Right kidney (tissue), 9 donors: ENCODE results near the gene TSPAN7.

Source experiments
- DNase-seq: peaks from one replicate; pipeline ENCODE4 v3.0.0-alpha.2; 2016
- long read RNA-seq, 8 donors: transcript quantifications; one replicate each; lab custom pipeline, GENCODE V29; 2026

Gene TSPAN7
- long read RNA-seq, donor 1, transcript TSPAN7-202 (8 exons, 1,909 nt): major isoform, 17 of 23 reads
- long read RNA-seq, donor 1, partial matches to known transcripts: 6 of 23 reads
- long read RNA-seq, donor 1, other reads (novel, unspliced or antisense): 0 of 23 reads
- long read RNA-seq, donor 2, transcript TSPAN7-202 (8 exons, 1,909 nt): major isoform, 10 of 23 reads
- long read RNA-seq, donor 2, partial matches to known transcripts: 12 of 23 reads
- long read RNA-seq, donor 2, other reads (novel, unspliced or antisense): 0 of 23 reads
- long read RNA-seq, donor 3, transcript TSPAN7-202 (8 exons, 1,909 nt): major isoform, 11 of 18 reads
- long read RNA-seq, donor 3, partial matches to known transcripts: 6 of 18 reads
- long read RNA-seq, donor 3, other reads (novel, unspliced or antisense): 0 of 18 reads
- long read RNA-seq, donor 4, transcript TSPAN7-202 (8 exons, 1,909 nt): major isoform, 17 of 24 reads
- long read RNA-seq, donor 4, partial matches to known transcripts: 7 of 24 reads
- long read RNA-seq, donor 4, other reads (novel, unspliced or antisense): 0 of 24 reads
- long read RNA-seq, donor 5, transcript TSPAN7-202 (8 exons, 1,909 nt): major isoform, 13 of 14 reads
- long read RNA-seq, donor 5, partial matches to known transcripts: 0 of 14 reads
- long read RNA-seq, donor 5, other reads (novel, unspliced or antisense): 0 of 14 reads
- long read RNA-seq, donor 6, transcript TSPAN7-202 (8 exons, 1,909 nt): major isoform, 17 of 33 reads
- long read RNA-seq, donor 6, partial matches to known transcripts: 16 of 33 reads
- long read RNA-seq, donor 6, other reads (novel, unspliced or antisense): 0 of 33 reads
- long read RNA-seq, donor 7, transcript TSPAN7-202 (8 exons, 1,909 nt): major isoform, 29 of 63 reads
- long read RNA-seq, donor 7, transcript TSPAN7-203 (7 exons, 1,683 nt): minor isoform, 8 of 63 reads
- long read RNA-seq, donor 7, partial matches to known transcripts: 26 of 63 reads
- long read RNA-seq, donor 7, other reads (novel, unspliced or antisense): 0 of 63 reads
- long read RNA-seq, donor 8, transcript TSPAN7-202 (8 exons, 1,909 nt): major isoform, 23 of 26 reads
- long read RNA-seq, donor 8, partial matches to known transcripts: 0 of 26 reads
- long read RNA-seq, donor 8, other reads (novel, unspliced or antisense): 0 of 26 reads

DNA sequence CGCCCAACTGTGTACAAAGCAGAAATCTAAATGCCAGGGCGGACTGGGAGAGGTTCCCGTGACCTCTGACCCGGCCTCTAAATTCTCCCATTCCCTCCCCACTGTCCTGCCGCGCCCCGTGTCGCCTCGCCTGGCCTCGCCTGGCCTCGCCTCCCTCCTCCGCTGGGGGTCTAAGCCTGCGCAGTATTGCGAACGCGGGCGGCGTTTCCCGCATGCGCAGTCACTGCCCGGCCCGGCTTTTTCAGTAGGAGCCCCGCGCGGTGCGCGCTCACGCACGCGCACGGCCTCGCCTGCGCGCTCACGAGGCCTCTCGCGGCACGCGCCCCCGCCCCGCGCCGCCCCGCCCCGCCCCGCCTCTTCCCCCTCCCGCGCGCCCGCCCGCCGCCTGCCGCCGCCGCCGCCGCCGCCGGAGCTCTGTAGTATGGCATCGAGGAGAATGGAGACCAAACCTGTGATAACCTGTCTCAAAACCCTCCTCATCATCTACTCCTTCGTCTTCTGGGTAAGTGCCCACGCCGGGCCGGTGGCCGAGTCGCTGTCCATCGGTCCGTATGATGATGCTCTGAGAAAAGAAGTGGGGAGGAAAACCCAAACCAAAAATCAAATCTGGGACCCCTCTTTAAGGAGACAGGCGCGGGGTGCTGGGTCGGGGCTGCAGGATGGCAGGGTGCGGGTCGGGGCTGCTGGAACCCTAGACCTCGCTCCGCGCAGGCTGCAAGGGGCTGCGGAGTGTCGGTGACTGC, at the start of gene TSPAN7:
Gene TSPAN7, plus strand, starts transcription at position 417 of the 743 bp plus-strand sequence. Its CDS starts 5 bp downstream, at position 422.
- peak; percentile 71 for DNase-seq

DNA sequence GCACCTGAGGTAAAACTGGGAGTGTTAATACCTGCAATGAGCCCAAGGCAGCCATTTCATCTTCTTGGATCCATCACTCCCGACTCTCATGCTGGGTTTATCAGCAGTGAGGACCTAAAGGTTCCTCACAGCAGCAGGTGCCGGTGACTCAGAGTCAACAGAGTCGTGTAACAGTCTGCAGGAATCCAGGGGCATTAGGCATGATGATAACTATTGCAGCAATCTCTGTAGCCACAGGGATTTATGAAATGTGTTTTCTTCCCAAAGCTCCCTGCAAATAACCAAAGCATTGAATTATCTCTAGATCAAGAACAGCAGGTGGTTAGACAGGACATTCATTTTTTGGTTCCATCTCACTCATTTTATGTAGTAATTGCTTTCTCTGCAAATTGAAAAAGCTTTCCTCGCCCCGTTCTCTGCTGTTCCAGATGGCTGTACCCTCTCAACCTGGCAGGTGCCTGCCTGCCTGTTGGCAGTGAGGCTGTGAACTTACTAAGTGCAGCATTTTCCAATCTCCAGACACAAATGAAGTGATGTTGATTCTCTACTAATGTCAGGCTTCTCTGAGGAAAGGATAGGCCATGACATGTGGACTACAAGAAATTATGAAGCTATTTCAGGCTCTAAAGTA, 48.1 kb upstream of the TSPAN7 start:
- no peak for DNase-seq

DNA sequence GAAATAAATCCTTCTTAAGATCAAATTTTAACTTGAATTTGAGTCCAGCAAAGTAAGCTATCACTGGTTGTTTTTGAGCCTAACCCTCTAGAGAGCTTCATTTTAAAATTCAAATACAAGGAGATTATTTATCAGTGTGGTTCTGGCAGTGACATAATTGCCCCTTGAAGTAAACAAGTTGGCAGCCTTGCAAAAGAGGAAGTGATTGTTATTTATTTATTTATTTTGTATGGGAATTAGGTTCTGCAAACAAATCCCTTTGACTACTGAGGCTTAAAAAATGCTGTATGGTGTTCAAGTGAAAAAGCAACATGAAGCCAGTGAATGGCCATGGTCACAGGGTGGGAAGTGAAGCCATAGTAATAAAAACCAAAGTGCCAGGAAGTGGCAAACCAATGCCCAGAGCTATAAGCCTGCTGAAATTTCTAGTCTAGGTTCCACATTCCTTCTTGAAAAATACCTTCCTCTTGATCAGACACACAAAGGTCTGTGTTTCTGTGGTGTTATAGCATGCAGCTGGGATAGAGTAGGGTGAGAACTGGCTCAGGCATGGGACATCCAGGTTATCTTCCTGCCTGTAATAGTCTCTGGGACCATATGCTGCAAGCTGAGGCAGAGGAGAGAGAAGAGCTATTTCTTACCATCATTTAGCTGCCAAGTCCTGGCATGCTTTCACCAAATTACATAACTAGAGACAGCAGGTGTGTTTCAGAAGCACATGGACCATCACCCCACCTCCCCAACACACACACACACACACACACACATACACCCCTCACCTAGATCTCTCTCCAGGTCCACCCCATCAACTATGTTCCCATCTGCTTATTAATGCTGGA, 47.1 kb upstream of the TSPAN7 start:
- no peak for DNase-seq

DNA sequence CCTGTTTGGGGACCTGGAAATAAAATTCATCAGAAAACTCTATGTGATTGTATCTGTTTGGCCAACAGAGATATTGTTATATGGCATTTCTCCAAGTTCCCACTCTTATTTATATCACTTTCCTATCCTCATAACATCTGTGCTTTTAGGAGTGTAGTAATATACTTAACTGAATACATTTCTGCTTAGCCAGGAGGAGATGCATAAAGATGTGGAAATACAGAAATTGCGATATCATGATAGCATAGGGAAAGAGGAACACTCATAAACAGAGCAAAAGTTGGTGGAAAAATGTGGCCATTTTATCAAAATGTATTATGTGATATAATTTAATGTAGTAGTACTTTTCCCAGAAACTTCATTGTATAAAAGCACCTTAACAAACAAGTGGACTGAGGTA, 46.1 kb upstream of the TSPAN7 start:
- no peak for DNase-seq

DNA sequence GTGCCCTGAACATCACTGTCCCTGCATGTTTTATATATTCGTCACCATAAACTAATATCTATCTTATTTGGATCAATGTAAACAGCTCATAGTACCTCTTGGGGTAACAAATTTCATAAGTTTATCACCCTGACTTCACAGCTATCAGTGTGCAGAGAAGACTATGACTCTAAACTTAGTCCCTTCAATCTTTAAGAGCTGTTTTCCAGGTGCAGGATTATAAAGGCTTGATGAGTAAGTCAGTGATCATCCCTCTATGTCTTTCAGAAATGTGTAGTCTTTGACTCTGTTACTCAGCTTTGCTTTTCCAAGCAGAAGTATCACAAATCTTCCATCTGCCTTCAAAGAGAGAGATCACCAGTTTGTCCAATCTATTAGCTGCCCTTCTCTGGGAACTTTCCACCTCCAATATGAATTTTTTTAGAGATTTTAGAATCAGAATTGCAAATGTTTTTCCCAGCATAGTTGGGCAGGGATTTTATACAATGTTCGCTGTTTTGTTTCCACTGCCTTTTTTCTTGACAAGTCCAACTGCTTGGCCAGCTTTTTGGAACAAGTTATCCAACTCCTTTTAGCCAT, 45.1 kb upstream of the TSPAN7 start:
- DNase-seq: no peak

GRCh38 chrX:38519651-38520050, 41.7 kb upstream of the TSPAN7 start:
- no peak for DNase-seq

- DNase-seq: no peak
Measured at GRCh38 chrX:38538134-38538533, 23.2 kb upstream of the TSPAN7 start.

DNA sequence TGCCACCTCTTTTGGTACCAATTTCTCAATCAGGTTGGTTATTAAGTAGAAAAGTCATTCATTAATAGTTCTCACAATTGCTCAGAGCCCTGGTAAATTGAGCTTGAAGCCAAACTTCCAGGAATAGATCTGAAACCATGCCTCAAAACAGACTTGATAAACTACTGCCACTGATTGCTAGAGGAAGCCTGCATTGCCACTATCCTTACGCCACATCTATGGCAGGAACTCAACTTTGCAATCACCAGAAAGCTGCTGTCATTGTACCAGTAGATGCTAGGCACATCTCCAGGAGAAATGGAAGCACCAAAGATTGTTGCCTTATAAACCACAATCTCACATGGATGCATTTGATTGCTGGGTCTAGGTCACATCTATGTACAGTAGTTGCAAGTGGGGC, 21.6 kb upstream of the TSPAN7 start:
- no peak for DNase-seq

DNA sequence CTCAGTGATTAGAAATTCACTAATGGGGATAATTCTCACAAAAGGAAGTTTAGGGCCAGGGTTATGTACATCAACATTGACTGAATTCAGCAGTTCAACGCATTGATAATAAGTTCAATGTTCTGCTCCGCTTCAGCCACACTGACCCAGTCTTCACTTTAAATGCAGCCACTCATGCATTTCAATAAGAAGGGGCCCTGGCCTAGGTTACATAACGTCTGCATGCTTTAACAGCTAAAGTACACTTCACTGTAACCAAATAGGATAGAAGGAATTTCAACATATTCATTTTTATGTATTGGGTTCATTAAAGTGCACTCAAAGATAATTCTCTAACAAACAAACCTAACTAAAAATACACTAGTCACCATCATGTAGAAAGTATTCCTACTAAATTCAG, 12.8 kb upstream of the TSPAN7 start:
- DNase-seq: no peak

DNA sequence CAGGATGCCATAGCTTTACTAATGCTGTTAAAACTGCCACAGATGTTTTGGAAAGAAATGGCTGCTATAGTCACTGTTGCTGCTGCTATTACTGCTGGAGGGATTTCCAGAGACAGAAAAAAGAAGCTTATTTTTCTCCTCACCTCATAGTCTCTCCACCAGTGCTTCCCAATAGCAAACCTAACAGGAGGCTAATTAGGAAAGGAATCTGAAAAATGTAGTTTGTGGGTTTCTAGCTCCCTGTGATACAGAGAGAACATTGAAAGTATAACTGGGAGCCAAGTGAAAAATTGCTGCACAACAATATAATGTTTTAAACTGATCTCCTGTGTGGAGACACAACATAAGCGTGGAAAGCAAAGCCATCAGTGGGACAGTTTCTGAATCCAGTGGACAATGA, 8.6 kb upstream of the TSPAN7 start:
- DNase-seq: no peak

- DNase-seq: no peak
Measured at GRCh38 chrX:38558686-38559085, 2.7 kb upstream of the TSPAN7 start.

- DNase-seq: no peak
Measured at GRCh38 chrX:38560776-38561125, 591 bp upstream of the TSPAN7 start.

DNA sequence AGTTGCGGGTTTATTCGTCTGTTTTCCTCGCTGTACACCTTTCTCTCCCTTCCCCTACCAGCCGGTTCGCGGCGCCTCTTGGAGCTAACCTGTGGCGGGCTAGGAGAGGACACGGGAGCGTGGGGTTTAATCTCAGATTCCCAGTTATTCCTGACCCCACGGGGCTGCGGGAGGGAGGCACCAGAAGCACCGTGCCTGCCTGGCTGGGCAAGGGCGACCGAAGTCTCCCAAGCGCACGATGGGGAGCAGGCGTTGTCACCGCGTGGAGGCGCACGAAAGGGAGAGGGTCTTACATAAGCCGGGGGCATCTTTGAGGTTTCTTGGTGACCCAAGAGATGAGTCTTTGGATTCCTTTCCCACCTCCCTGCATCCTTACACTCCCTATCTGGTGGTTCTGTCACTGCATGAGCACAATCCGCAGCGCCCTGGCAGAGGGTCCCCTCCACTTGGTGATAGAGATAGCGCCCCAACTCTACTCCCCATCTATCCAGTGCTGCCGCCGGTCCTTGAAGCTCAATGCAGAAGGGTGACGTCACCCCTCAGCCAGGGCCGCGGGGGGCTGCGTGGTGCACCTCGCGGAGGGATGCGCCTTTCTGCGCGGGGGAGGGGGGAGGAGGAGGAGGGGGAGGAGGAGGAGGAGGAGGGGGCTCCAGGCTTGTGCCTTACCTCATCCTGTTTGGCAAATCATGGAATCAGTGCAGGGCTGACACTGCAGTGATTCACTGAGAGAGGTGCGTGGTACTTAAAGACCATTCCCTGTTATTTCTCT, 793 bp downstream of the TSPAN7 start:
- DNase-seq: peak; percentile 63

- DNase-seq: no peak
Measured at GRCh38 chrX:38563030-38563429, 1.7 kb downstream of the TSPAN7 start.

DNA sequence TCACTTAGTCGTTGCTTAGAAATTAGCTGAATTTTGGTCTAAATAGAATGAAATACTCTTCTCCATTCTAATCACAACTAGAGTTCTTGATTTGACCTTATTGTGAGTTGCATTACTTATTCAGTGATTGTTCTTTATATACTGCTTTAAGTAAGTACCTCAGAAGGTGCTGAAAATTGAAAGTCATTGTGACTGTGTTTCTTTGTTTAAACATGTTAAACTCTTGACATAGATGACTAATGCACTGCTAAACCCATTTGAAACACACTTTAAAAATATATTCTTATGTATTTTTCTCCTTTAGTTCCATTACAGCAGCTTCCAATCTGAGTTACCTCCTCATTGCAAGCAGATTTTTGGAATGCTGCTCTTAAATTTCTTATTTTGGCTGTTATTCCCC, 9.1 kb downstream of the TSPAN7 start:
- DNase-seq: no peak

- DNase-seq: no peak
Measured at GRCh38 chrX:38571058-38571457, 9.7 kb downstream of the TSPAN7 start.

- no peak for DNase-seq
Measured at GRCh38 chrX:38574858-38575257, 13.5 kb downstream of the TSPAN7 start.

DNA sequence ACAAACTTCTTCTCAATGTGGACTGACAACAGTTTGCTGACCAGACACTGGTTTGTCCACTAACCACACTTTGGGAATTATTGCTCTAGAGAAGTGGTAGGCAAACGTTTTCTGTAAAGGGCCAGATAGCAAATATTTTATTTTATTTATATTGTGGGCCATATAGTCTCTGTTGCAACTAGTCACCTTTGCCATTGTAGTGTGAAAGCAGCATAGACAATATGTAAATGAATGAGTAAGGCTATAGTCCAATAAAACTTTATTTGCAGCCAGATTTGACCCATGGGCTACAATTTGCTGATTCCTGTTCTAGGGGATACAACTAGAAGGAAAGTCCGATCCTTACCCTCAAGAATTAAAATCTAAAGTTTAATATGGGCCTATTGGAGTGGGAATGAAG, 14.5 kb downstream of the TSPAN7 start:
- DNase-seq: no peak

DNA sequence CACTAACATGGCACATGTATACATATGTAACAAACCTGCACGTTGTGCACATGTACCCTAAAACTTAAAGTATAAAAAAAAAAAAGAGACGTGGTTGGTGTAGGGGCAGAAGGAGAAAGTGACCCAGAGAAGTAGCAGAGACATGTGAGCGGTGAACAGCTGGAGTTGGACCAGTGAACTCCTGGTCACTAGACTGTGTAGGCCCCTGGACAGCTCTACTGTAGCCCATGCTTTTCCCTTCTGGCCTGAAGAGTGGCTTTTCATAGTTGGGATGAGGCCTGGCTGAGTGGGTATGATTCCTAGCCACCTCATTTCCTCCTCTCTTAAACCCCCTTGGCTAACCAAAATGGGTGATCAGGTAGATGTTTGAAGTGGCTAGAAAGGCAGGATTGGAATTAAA, 16.4 kb downstream of the TSPAN7 start:
- DNase-seq: no peak

- no peak for DNase-seq
Measured at GRCh38 chrX:38578167-38578566, 16.8 kb downstream of the TSPAN7 start.
